Neural cell (in vitro differentiated cells): ENCODE data around the gene MAD2L2. TPM values are rescaled to one million over a fixed set of nuclear protein-coding genes. Genes with fewer than 3 reads are reported as not detected.

ENCODE experiments used
- H2AFZ ChIP-seq: fragments of 200-600, 300-800 bp; sonication (generic), shearing (Covaris generic); 2 replicates; pipeline ENCODE4 v1.6.0; 2014; ENCODE audit warnings: low read depth, mild to moderate bottlenecking, antibody characterized with exemption, low read length, moderate library complexity
- H3F3A ChIP-seq: fragments of 200-600 bp; shearing (Covaris generic); 2 replicates; pipeline ENCODE4 v1.6.1; 2016; ENCODE audit warnings: mild to moderate bottlenecking, moderate library complexity, mixed read lengths, antibody characterized with exemption, low read length; ENCODE audit not compliant: insufficient read depth, poor library complexity, severe bottlenecking
- H3K27ac ChIP-seq: fragments of 200-600, 300-800 bp; sonication (generic), shearing (Covaris generic); 2 replicates; pipeline ENCODE4 v1.5.1; 2014; ENCODE audit warnings: mild to moderate bottlenecking, low read length, moderate library complexity
- H3K27me3 ChIP-seq: fragments of 300-800, 200-600 bp; sonication (generic), shearing (Covaris generic); 2 replicates; pipeline ENCODE4 v1.6.0; 2014; ENCODE audit warnings: mild to moderate bottlenecking, low read depth, low read length, moderate library complexity; ENCODE audit not compliant: insufficient read depth
- H3K36me3 ChIP-seq: fragments of 300-800, 200-600 bp; sonication (generic), shearing (Covaris generic); 2 replicates; pipeline ENCODE4 v1.5.1; 2014; ENCODE audit warnings: mild to moderate bottlenecking, antibody characterized with exemption, low read length, moderate library complexity; ENCODE audit not compliant: insufficient read depth
- H3K4me2 ChIP-seq: fragments of 300-800, 200-600 bp; sonication (generic), shearing (Covaris generic); 2 replicates; pipeline ENCODE4 v1.6.0; 2014; ENCODE audit warnings: mild to moderate bottlenecking, low read length
- H3K4me3 ChIP-seq: fragments of 300-800, 200-600 bp; sonication (generic), shearing (Covaris generic); 2 replicates; pipeline ENCODE4 v1.5.1; 2014; ENCODE audit warnings: mild to moderate bottlenecking, low read length, moderate library complexity
- H3K79me2 ChIP-seq: fragments of 200-600 bp; shearing (Covaris generic); replicated peaks from 2 replicates; pipeline ENCODE4 v1.6.0; 2014; ENCODE audit warnings: mild to moderate bottlenecking, low read length, moderate library complexity; ENCODE audit not compliant: insufficient read depth
- H3K9ac ChIP-seq: fragments of 300-800, 200-600 bp; sonication (generic), shearing (Covaris generic); 2 replicates; pipeline ENCODE4 v1.6.1; 2016; ENCODE audit warnings: mild to moderate bottlenecking, low read length, mixed read lengths
- H3K9me2 ChIP-seq: fragments of 200-600 bp; shearing (Covaris generic); 2 replicates; pipeline ENCODE4 v1.6.1; 2016; ENCODE audit warnings: mild to moderate bottlenecking, low read length, mixed read lengths; ENCODE audit not compliant: insufficient read depth
- H3K9me3 ChIP-seq: fragments of 200-600, 300-800 bp; sonication (generic), shearing (Covaris generic); 2 replicates; pipeline ENCODE4 v1.6.1; 2016; ENCODE audit warnings: mild to moderate bottlenecking, mixed run types, low read length, moderate library complexity, mixed read lengths
- H4K20me1 ChIP-seq: fragments of 200-600 bp; shearing (Covaris generic); 2 replicates; pipeline ENCODE4 v1.6.1; 2016; ENCODE audit warnings: mild to moderate bottlenecking, mixed run types; ENCODE audit not compliant: insufficient read depth
- EP300 ChIP-seq: fragments of 450-650 bp; conservative IDR thresholded peaks from 2 replicates; pipeline ENCODE4 v1.6.1; 2014; ENCODE audit warnings: antibody characterized with exemption, mild to moderate bottlenecking, moderate library complexity; ENCODE audit not compliant: poor library complexity, severe bottlenecking
- EZH2 ChIP-seq: fragments of 200-600, 300-800 bp; shearing (Covaris generic), sonication (generic); IDR thresholded peaks from 2 replicates; pipeline ENCODE4 v1.6.1; 2014; ENCODE audit warnings: antibody characterized with exemption, low read length, borderline replicate concordance, mild to moderate bottlenecking; ENCODE audit not compliant: insufficient read depth, poor library complexity, severe bottlenecking
- MXI1 ChIP-seq: fragments of 450-650 bp; conservative IDR thresholded peaks from 2 replicates; pipeline ENCODE4 v1.6.1; 2014; ENCODE audit warnings: antibody characterized with exemption, mild to moderate bottlenecking; ENCODE audit not compliant: poor library complexity, severe bottlenecking
- POLR2AphosphoS5 ChIP-seq: IDR thresholded peaks from 2 replicates; pipeline ENCODE4 v1.6.1; 2012
- RAD21 ChIP-seq: fragments of 450-650 bp; conservative IDR thresholded peaks from 2 replicates; pipeline ENCODE4 v1.6.1; 2014; ENCODE audit warnings: antibody characterized with exemption, mild to moderate bottlenecking, moderate library complexity
- REST ChIP-seq: IDR thresholded peaks from 2 replicates; pipeline ENCODE4 v1.6.1; 2012; ENCODE audit warnings: borderline replicate concordance
- SMC3 ChIP-seq: fragments of 450-650 bp; conservative IDR thresholded peaks from 2 replicates; pipeline ENCODE4 v1.6.1; 2014; ENCODE audit warnings: antibody characterized with exemption, mild to moderate bottlenecking, moderate library complexity; ENCODE audit not compliant: poor library complexity
- TAF1 ChIP-seq: IDR thresholded peaks from 2 replicates; pipeline ENCODE4 v1.6.1; 2012; ENCODE audit warnings: low read depth
- polyA plus RNA-seq: library from polyadenylated mRNA; depleted of rRNA; stranded (reverse); fragments of >200 nt; gene quantifications from 2 replicates; pipeline ENCODE4 v1.2.3, GENCODE V29; 2014
- TF ChIP-seq, protein P1 (sequence below): fragments of 450-650 bp; IDR thresholded peaks from 2 replicates; pipeline ENCODE4 v1.5.1; 2014; ENCODE audit warnings: antibody characterized with exemption, mild to moderate bottlenecking, moderate library complexity; ENCODE audit not compliant: poor library complexity, severe bottlenecking

Gene MAD2L2
- polyA plus RNA-seq, 1 donor from 2014 or later, result 182 TPM

GRCh38 chr1:11639372-11639771, 41.6 kb downstream of the MAD2L2 start:
- Histone ChIP-seq H3K79me2 (no peaks in the 10 kb centered on the region), H3K4me2 (no peak overlapping the region), H3K9me3 (no peaks in the 10 kb centered on the region), H2AFZ (no peak overlapping the region), H3F3A (no peaks in the 10 kb centered on the region), H3K4me3 (no peak overlapping the region), H3K9ac (no peak overlapping the region), H3K36me3 (no peaks in the 10 kb centered on the region), H3K27ac (no peak overlapping the region), H3K27me3 (no peaks in the 10 kb centered on the region), H3K9me2 (no peaks in the 10 kb centered on the region), H4K20me1 (no peaks in the 10 kb centered on the region)
- no peak for TF ChIP-seq MXI1
- TF ChIP-seq RAD21, result no peak
- TF ChIP-seq TAF1, result no peak
- TF ChIP-seq SMC3, result no peak
- TF ChIP-seq POLR2AphosphoS5, result no peak
- TF ChIP-seq EZH2, result no peak

DNA sequence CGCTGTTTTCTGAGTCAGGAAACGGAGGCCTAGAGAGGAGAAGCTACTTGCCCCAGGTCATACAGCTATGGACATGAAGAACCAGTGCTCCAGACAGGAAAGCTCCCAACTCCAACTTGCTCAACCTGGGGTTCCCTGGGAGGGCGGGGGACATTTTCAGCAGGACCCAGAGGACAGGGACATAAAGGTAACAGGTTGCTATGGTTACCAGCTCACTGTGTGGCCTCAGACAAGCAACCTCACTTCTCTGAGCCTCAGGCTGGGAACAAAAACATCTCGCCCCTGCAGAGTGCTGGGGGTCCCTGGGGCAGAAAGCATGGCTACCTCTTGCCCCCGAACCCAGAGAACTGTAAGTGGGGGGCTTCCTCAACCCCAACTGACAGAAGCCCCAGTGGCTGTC, 42.8 kb downstream of the MAD2L2 start:
- no peaks in the 10 kb centered on the region for H3K27me3 ChIP-seq
- no peak overlapping the region for H3K27ac ChIP-seq
- no peak overlapping the region for H3K4me2 ChIP-seq
- H3K36me3 ChIP-seq, result no peaks in the 10 kb centered on the region
- no peaks in the 10 kb centered on the region for H3K9me2 ChIP-seq
- H3K79me2 ChIP-seq, result no peaks in the 10 kb centered on the region
- TF ChIP-seq REST, result no peak
- no peak for TF ChIP-seq TAF1
- no peak for TF ChIP-seq SMC3
- TF ChIP-seq POLR2AphosphoS5, result no peak
- no peak for TF ChIP-seq EP300
- no peak for TF ChIP-seq MXI1
- no peak for TF ChIP-seq RAD21
- TF ChIP-seq EZH2, result no peak
- TF ChIP-seq, protein P1, sequence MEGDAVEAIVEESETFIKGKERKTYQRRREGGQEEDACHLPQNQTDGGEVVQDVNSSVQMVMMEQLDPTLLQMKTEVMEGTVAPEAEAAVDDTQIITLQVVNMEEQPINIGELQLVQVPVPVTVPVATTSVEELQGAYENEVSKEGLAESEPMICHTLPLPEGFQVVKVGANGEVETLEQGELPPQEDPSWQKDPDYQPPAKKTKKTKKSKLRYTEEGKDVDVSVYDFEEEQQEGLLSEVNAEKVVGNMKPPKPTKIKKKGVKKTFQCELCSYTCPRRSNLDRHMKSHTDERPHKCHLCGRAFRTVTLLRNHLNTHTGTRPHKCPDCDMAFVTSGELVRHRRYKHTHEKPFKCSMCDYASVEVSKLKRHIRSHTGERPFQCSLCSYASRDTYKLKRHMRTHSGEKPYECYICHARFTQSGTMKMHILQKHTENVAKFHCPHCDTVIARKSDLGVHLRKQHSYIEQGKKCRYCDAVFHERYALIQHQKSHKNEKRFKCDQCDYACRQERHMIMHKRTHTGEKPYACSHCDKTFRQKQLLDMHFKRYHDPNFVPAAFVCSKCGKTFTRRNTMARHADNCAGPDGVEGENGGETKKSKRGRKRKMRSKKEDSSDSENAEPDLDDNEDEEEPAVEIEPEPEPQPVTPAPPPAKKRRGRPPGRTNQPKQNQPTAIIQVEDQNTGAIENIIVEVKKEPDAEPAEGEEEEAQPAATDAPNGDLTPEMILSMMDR, result no peak
- no peaks in the 10 kb centered on the region for H3K9me3 ChIP-seq
- no peak overlapping the region for H3K9ac ChIP-seq
- no peak overlapping the region for H3K4me3 ChIP-seq
- H4K20me1 ChIP-seq, result no peaks in the 10 kb centered on the region
- H2AFZ ChIP-seq, result no peak overlapping the region
- H3F3A ChIP-seq, result no peaks in the 10 kb centered on the region
